ENCODE results near the gene ATF6B.

Gene ATF6B

GRCh38 chr6:32075781-32076180 is 52.3 kb downstream of the ATF6B start:
- no peak overlapping the region for H3K9ac ChIP-seq (ENCODE audit: low read depth, low read length, poor library complexity, severe bottlenecking)
- H3K4me2 ChIP-seq (ENCODE audit: low read depth, low read length, poor library complexity, severe bottlenecking): no peak overlapping the region
- no peaks in the 10 kb centered on the region for H3K9me2 ChIP-seq (replicated peaks; ENCODE audit: low read depth, low read length)

GRCh38 chr6:32074996-32075532 is 53.0 kb downstream of the ATF6B start:
- Histone ChIP-seq H3K27me3 (ENCODE audit: insufficient read depth, low read length, poor library complexity, severe bottlenecking) (no peaks in the 10 kb centered on the region), H2AFZ (ENCODE audit: low read length) (no peak overlapping the region)
- TF ChIP-seq EZH2phosphoT487 (IDR thresholded peaks at IDR 0.05; ENCODE audit: borderline replicate concordance) (no peak), CTCF (conservative IDR thresholded peaks at IDR 0.05; ENCODE audit: low read length) (no peak)

More at GRCh38 chr6:32075781-32076180, 52.3 kb downstream of the ATF6B start:
- Histone ChIP-seq H3K4me1 (ENCODE audit: insufficient read depth, low read length, poor library complexity, severe bottlenecking) (no peaks in the 10 kb centered on the region), H3K27me3 (ENCODE audit: insufficient read depth, low read length, poor library complexity, severe bottlenecking) (no peaks in the 10 kb centered on the region), H3K79me2 (ENCODE audit: insufficient read depth, low read length) (no peaks in the 10 kb centered on the region), H3K9me3 (ENCODE audit: insufficient read depth, low read depth, low read length) (no peaks in the 10 kb centered on the region), H3K4me3 (ENCODE audit: low read length, poor library complexity, severe bottlenecking) (no peak overlapping the region), H2AFZ (ENCODE audit: low read length) (no peak overlapping the region), H4K20me1 (ENCODE audit: insufficient read depth, low read length, poor library complexity, severe bottlenecking) (no peaks in the 10 kb centered on the region), H3F3A (ENCODE audit: low read depth) (no peaks in the 10 kb centered on the region), H3K36me3 (ENCODE audit: insufficient read depth, low read length) (no peaks in the 10 kb centered on the region)
- TF ChIP-seq CTCF (conservative IDR thresholded peaks at IDR 0.05; ENCODE audit: low read length) (no peak), EZH2phosphoT487 (IDR thresholded peaks at IDR 0.05; ENCODE audit: borderline replicate concordance) (no peak)

GRCh38 chr6:32073613-32074012 is 54.4 kb downstream of the ATF6B start:
- no peaks in the 10 kb centered on the region for H3K9me2 ChIP-seq (replicated peaks; ENCODE audit: low read depth, low read length)
- no peak overlapping the region for H3K9ac ChIP-seq (ENCODE audit: low read depth, low read length, poor library complexity, severe bottlenecking)
- no peak overlapping the region for H3K4me3 ChIP-seq (ENCODE audit: low read length, poor library complexity, severe bottlenecking)
- H3K4me2 ChIP-seq (ENCODE audit: low read depth, low read length, poor library complexity, severe bottlenecking): no peak overlapping the region
- H3K4me1 ChIP-seq (ENCODE audit: insufficient read depth, low read length, poor library complexity, severe bottlenecking): no peaks in the 10 kb centered on the region
- no peak overlapping the region for H2AFZ ChIP-seq (ENCODE audit: low read length)
- TF ChIP-seq CTCF (conservative IDR thresholded peaks at IDR 0.05; ENCODE audit: low read length) (no peak), EZH2phosphoT487 (IDR thresholded peaks at IDR 0.05; ENCODE audit: borderline replicate concordance) (no peak)
- H3K79me2 ChIP-seq (ENCODE audit: insufficient read depth, low read length): no peaks in the 10 kb centered on the region
- no peaks in the 10 kb centered on the region for H4K20me1 ChIP-seq (ENCODE audit: insufficient read depth, low read length, poor library complexity, severe bottlenecking)
- no peaks in the 10 kb centered on the region for H3K36me3 ChIP-seq (ENCODE audit: insufficient read depth, low read length)
- H3K9me3 ChIP-seq (ENCODE audit: insufficient read depth, low read depth, low read length): no peaks in the 10 kb centered on the region
- H3K27me3 ChIP-seq (ENCODE audit: insufficient read depth, low read length, poor library complexity, severe bottlenecking): no peaks in the 10 kb centered on the region
- H3F3A ChIP-seq (ENCODE audit: low read depth): no peaks in the 10 kb centered on the region

More at GRCh38 chr6:32074996-32075532, 53.0 kb downstream of the ATF6B start:
- no peaks in the 10 kb centered on the region for H4K20me1 ChIP-seq (ENCODE audit: insufficient read depth, low read length, poor library complexity, severe bottlenecking)
- H3F3A ChIP-seq (ENCODE audit: low read depth): no peaks in the 10 kb centered on the region
- H3K9me2 ChIP-seq (replicated peaks; ENCODE audit: low read depth, low read length): no peaks in the 10 kb centered on the region
- no peak overlapping the region for H3K9ac ChIP-seq (ENCODE audit: low read depth, low read length, poor library complexity, severe bottlenecking)
- no peaks in the 10 kb centered on the region for H3K79me2 ChIP-seq (ENCODE audit: insufficient read depth, low read length)
- H3K4me1 ChIP-seq (ENCODE audit: insufficient read depth, low read length, poor library complexity, severe bottlenecking): no peaks in the 10 kb centered on the region
- no peaks in the 10 kb centered on the region for H3K9me3 ChIP-seq (ENCODE audit: insufficient read depth, low read depth, low read length)
- no peaks in the 10 kb centered on the region for H3K36me3 ChIP-seq (ENCODE audit: insufficient read depth, low read length)
- H3K4me3 ChIP-seq (ENCODE audit: low read length, poor library complexity, severe bottlenecking): no peak overlapping the region
- H3K4me2 ChIP-seq (ENCODE audit: low read depth, low read length, poor library complexity, severe bottlenecking): no peak overlapping the region
